ENCODE results near the gene SPATA31C2. TPM values are rescaled to one million over a fixed set of nuclear protein-coding genes. Genes with fewer than 3 reads are reported as not detected.

Gene SPATA31C2
- total RNA-seq (2022; extraction: Qiagen RNA extraction): not detected in 5 replicates

DNA sequence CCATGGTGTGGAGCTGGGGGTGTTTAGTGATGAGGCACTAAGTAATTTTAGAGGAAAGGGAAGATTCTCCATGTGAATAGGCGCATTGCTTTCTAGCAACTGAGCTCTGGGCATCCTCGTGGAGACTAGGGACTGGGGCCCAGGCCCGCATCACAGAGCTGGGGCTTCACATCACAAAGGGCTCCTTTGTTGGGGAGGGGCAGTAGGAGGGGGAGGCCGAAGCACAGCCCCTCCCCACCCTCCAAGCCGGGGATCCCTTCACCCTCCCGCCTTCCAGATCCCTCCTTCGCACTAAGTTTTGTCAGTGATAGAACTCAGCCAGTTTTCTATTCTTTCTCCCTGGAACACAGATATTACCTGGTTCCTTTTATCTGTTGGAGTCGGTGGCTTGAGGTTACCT lies at the start of gene SPATA31C2:
SPATA31C2 (minus strand) TSS at position 101 of the 400 bp plus-strand sequence; CDS start at position 72, 29 bp downstream.

Other genes starting within 250 kb of the SPATA31C2 start
- not detected in 5 replicates for gene SPATA31C1, start 220.5 kb downstream of the SPATA31C2 start, total RNA-seq (2022; extraction: Qiagen RNA extraction)
- gene CDK20, start 163.9 kb downstream of the SPATA31C2 start, total RNA-seq (2022; extraction: Qiagen RNA extraction): 6.6 to 7.8 TPM (median 7.5 TPM) in 5 replicates
- 34.3 to 40.3 TPM (median 39.1 TPM) in 5 replicates for gene SPIN1, start 250.0 kb upstream of the SPATA31C2 start, total RNA-seq (2022; extraction: Qiagen RNA extraction)